ENCODE results near the gene PCDHB12.

DNA sequence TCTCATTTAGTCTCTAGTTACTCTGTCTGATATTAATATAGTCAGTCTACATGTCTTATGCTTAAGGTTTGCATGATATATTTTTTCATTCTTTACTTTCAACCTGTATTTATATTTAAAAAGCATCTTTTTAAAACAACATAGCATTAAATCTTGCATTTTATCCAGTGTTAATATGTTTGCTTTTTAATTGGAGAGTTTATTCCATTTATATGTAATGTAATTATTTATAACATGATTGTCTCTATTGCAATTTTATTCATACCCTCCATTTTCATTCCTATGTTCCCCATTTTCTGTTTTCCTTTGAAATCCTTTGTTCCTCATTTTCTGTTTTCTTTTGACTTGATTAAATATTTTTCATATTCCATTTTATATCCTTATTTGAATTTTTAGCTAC lies 49.9 kb downstream of the PCDHB12 start:
- TF ChIP-seq, protein P1, sequence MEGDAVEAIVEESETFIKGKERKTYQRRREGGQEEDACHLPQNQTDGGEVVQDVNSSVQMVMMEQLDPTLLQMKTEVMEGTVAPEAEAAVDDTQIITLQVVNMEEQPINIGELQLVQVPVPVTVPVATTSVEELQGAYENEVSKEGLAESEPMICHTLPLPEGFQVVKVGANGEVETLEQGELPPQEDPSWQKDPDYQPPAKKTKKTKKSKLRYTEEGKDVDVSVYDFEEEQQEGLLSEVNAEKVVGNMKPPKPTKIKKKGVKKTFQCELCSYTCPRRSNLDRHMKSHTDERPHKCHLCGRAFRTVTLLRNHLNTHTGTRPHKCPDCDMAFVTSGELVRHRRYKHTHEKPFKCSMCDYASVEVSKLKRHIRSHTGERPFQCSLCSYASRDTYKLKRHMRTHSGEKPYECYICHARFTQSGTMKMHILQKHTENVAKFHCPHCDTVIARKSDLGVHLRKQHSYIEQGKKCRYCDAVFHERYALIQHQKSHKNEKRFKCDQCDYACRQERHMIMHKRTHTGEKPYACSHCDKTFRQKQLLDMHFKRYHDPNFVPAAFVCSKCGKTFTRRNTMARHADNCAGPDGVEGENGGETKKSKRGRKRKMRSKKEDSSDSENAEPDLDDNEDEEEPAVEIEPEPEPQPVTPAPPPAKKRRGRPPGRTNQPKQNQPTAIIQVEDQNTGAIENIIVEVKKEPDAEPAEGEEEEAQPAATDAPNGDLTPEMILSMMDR (IDR thresholded peaks at IDR 0.05): no peak
- TF ChIP-seq POLR2A (IDR thresholded peaks at IDR 0.05): no peak
- no peak for TF ChIP-seq EP300 (IDR thresholded peaks at IDR 0.05)
